H1 (cell line): ENCODE measurements around the gene HOXC5. TPM values are rescaled to one million over a fixed set of nuclear protein-coding genes. Genes with fewer than 3 reads are reported as not detected.
A peak's percentile ranks its signal among the peaks of the same experiment; 100 is the strongest.

ENCODE experiments used
- CTCF ChIA-PET: fragments of 300-600 bp; sonication (Branson Sonifier 250); formaldehyde crosslinking; loops from one replicate; lab custom pipeline; 2021; ENCODE audit not compliant: partially characterized antibody; lab: Charles Lee
- POLR2A ChIA-PET: fragments of 300-600 bp; sonication (Branson Sonifier 250); formaldehyde crosslinking; loops from one replicate; lab custom pipeline; 2021; ENCODE audit warnings: inconsistent platforms; ENCODE audit not compliant: partially characterized antibody; lab: Charles Lee
- DNase-seq, 2 experiments: peaks; one replicate each; pipeline versions ENCODE4 v3.0.0 to v3.0.0-alpha.2; 2010 to 2022; ENCODE audit warnings: low spot score in 2 of 2, low read depth in 1 of 2, mixed read lengths in 1 of 2
- FAIRE-seq: peaks from 2 replicates; lab custom pipeline; 2011; peaks lifted over from hg19 to GRCh38; lab: Jason Lieb, UNC
- H2AFZ ChIP-seq: 2 replicates; pipeline ENCODE4 v1.8.1; 2012; ENCODE audit warnings: low read length, inconsistent platforms
- H2AK5ac ChIP-seq: 2 replicates; pipeline ENCODE4 v1.6.1; 2013; ENCODE audit warnings: low read depth, low read length
- H2BK120ac ChIP-seq: replicated peaks from 2 replicates; pipeline ENCODE3; 2013; ENCODE audit warnings: low read depth, low read length, inconsistent platforms
- H2BK12ac ChIP-seq: 2 replicates; pipeline ENCODE4 v1.6.1; 2013; ENCODE audit warnings: low read depth, low read length
- H2BK15ac ChIP-seq: 2 replicates; pipeline ENCODE4 v1.6.1; 2013; ENCODE audit warnings: low read length
- H2BK20ac ChIP-seq: 2 replicates; pipeline ENCODE4 v1.6.1; 2013; ENCODE audit warnings: low read length
- H2BK5ac ChIP-seq: 2 replicates; pipeline ENCODE4 v1.6.1; 2013; ENCODE audit warnings: low read depth, low read length
- H3K14ac ChIP-seq: 2 replicates; pipeline ENCODE4 v1.6.1; 2013; ENCODE audit warnings: inconsistent platforms; ENCODE audit not compliant: insufficient read length
- H3K18ac ChIP-seq: 2 replicates; pipeline ENCODE4 v1.6.1; 2013; ENCODE audit warnings: low read length; ENCODE audit errors: extremely low read depth
- H3K23ac ChIP-seq: 2 replicates; pipeline ENCODE4 v1.6.1; 2013; ENCODE audit warnings: inconsistent platforms; ENCODE audit not compliant: insufficient read length
- H3K23me2 ChIP-seq: 2 replicates; pipeline ENCODE4 v1.6.1; 2013; ENCODE audit warnings: low read depth, low read length
- H3K27ac ChIP-seq: 2 replicates; pipeline ENCODE4 v1.6.1; 2011; ENCODE audit warnings: low read depth, low read length, inconsistent platforms
- H3K27me3 ChIP-seq, 4 experiments: replicated peaks in 1 of 4; 1 replicate in 1 of 4; 2 replicates in 3 of 4; pipeline versions ENCODE4 v1.6.1 to v1.8.1; 2011 to 2013; ENCODE audit warnings: low read length in 3 of 4, mild to moderate bottlenecking in 3 of 4, inconsistent platforms in 2 of 4, mixed read lengths in 2 of 4, moderate library complexity in 1 of 4; ENCODE audit not compliant: control insufficient read depth in 3 of 4, insufficient read depth in 3 of 4; ENCODE audit errors: extremely low read depth in 1 of 4
- H3K36me3 ChIP-seq, 4 experiments: 2 replicates each; pipeline versions ENCODE4 v1.6.1 to v1.8.1; 2011 to 2013; ENCODE audit warnings: mild to moderate bottlenecking in 4 of 4, low read length in 3 of 4, moderate library complexity in 2 of 4, control low read depth in 1 of 4, inconsistent platforms in 1 of 4; ENCODE audit not compliant: insufficient read depth in 4 of 4, control insufficient read depth in 2 of 4
- H3K4ac ChIP-seq: replicated peaks from 2 replicates; pipeline ENCODE3; 2013; ENCODE audit warnings: low read length, low read depth, mixed read lengths, inconsistent platforms; ENCODE audit not compliant: insufficient read length
- H3K4me1 ChIP-seq, 4 experiments: replicated peaks in 1 of 4; 1 replicate in 1 of 4; 2 replicates in 3 of 4; pipeline versions ENCODE4 v1.6.1 to v1.8.1; 2011 to 2013; ENCODE audit warnings: low read length in 3 of 4, inconsistent platforms in 2 of 4, mixed read lengths in 1 of 4; ENCODE audit not compliant: insufficient read depth in 4 of 4, control insufficient read depth in 3 of 4
- H3K4me2 ChIP-seq, 2 experiments: 2 replicates each; pipeline versions ENCODE4 v1.6.1 to v1.8.1; 2011 to 2013; ENCODE audit warnings: low read depth in 2 of 2, low read length in 2 of 2, control low read depth in 1 of 2, inconsistent platforms in 1 of 2, mild to moderate bottlenecking in 1 of 2; ENCODE audit not compliant: insufficient read depth in 1 of 2
- H3K4me3 ChIP-seq, 4 experiments: fragments of 200-600, 300-600 bp in 1 of 4; sonication (generic), shearing (Covaris generic), sonication (Bioruptor Twin) in 1 of 4; 2 replicates each; pipeline versions ENCODE4 v1.5.1 to v1.8.1; 2011 to 2016; ENCODE audit warnings: low read length in 4 of 4, low read depth in 3 of 4, control low read depth in 2 of 4, inconsistent platforms in 2 of 4, mild to moderate bottlenecking in 2 of 4, mixed read lengths in 1 of 4, moderate library complexity in 1 of 4; ENCODE audit not compliant: insufficient read depth in 2 of 4; ENCODE audit errors: extremely low read depth in 1 of 4
- H3K56ac ChIP-seq: replicated peaks from 2 replicates; pipeline ENCODE3; 2013; ENCODE audit warnings: low read depth, mild to moderate bottlenecking, mixed read lengths, low read length, inconsistent platforms; ENCODE audit not compliant: insufficient read length
- H3K79me1 ChIP-seq: 2 replicates; pipeline ENCODE4 v1.6.1; 2013; ENCODE audit warnings: low read depth, low read length, control low read depth
- H3K79me2 ChIP-seq, 2 experiments: 2 replicates each; pipeline versions ENCODE4 v1.6.1 to v1.8.1; 2012 to 2013; ENCODE audit warnings: low read length in 2 of 2, mild to moderate bottlenecking in 2 of 2, inconsistent platforms in 1 of 2; ENCODE audit not compliant: insufficient read depth in 2 of 2, control insufficient read depth in 1 of 2
- H3K9ac ChIP-seq, 4 experiments: replicated peaks in 1 of 4; 1 replicate in 1 of 4; 2 replicates in 3 of 4; pipeline versions ENCODE4 v1.6.1 to v1.8.1; 2011 to 2013; ENCODE audit warnings: low read depth in 3 of 4, low read length in 3 of 4, control low read depth in 2 of 4, mild to moderate bottlenecking in 2 of 4, moderate library complexity in 2 of 4, inconsistent platforms in 1 of 4; ENCODE audit errors: extremely low read depth in 1 of 4
- H3K9me3 ChIP-seq, 2 experiments: 2 replicates each; pipeline versions ENCODE4 v1.6.1 to v1.8.1; 2012 to 2013; ENCODE audit warnings: mild to moderate bottlenecking in 2 of 2, moderate library complexity in 2 of 2, control low read depth in 1 of 2, inconsistent platforms in 1 of 2, low read depth in 1 of 2, low read length in 1 of 2, mixed read lengths in 1 of 2; ENCODE audit not compliant: insufficient read depth in 2 of 2
- H4K20me1 ChIP-seq, 2 experiments: replicated peaks in 1 of 2; 2 replicates each; pipeline versions ENCODE3 to v1.8.1; 2011 to 2013; ENCODE audit warnings: inconsistent platforms in 2 of 2, low read length in 2 of 2, mild to moderate bottlenecking in 1 of 2; ENCODE audit not compliant: insufficient read depth in 2 of 2, control insufficient read depth in 1 of 2
- H4K5ac ChIP-seq: 2 replicates; pipeline ENCODE4 v1.6.1; 2013; ENCODE audit warnings: low read length, low read depth, mixed read lengths, inconsistent platforms; ENCODE audit not compliant: insufficient read length
- H4K8ac ChIP-seq: 2 replicates; pipeline ENCODE4 v1.8.0; 2013; ENCODE audit warnings: mild to moderate bottlenecking, moderate library complexity, low read length, inconsistent platforms; ENCODE audit not compliant: insufficient read depth; ENCODE audit errors: extremely low read depth
- H4K91ac ChIP-seq: replicated peaks from 2 replicates; pipeline ENCODE3; 2013; ENCODE audit warnings: low read length, mixed read lengths, inconsistent platforms; ENCODE audit not compliant: insufficient read length
- ASH2L ChIP-seq: fragments of 200-600, 300-600 bp; sonication (generic); IDR thresholded peaks from one replicate; pipeline ENCODE4 v1.7.1; 2017; ENCODE audit warnings: low read length
- WGBS, 2 experiments: shearing (Covaris generic) in 1 of 2; methylation state at CpG; one replicate each; pipeline versions ENCODE4 v1.1.6 to v1.1.7; 2013 to 2015; ENCODE audit warnings: low lambda C conversion rate in 2 of 2, mixed read lengths in 2 of 2, inconsistent platforms in 1 of 2, low coverage in 1 of 2, missing lambda C conversion rate in 1 of 2; ENCODE audit not compliant: insufficient replicate concordance in 2 of 2, insufficient coverage in 1 of 2, insufficient read length in 1 of 2; ENCODE audit errors: extremely low coverage in 1 of 2, missing lambda C conversion rate in 1 of 2; 5-methylcytosine and 5-hydroxymethylcytosine counted together
- polyA plus RNA-seq, 7 experiments: library from polyadenylated mRNA; depleted of rRNA in 3 of 7; stranded (reverse) in 5 of 7; unstranded in 2 of 7; fragments of >200 nt in 5 of 7; fragments of 200-250 nt in 2 of 7; gene quantifications; 1 replicate in 5 of 7; 2 replicates in 1 of 7; 4 replicates in 1 of 7; pipeline versions ENCODE4 v1.2.1 to v1.2.3, GENCODE V29; 2011 to 2013; ENCODE audit warnings: missing spikeins in 2 of 7, mixed read lengths in 2 of 7
- total RNA-seq: library from RNA; stranded (reverse); fragmentation: NEBNext Ultra II Directional; extraction: Animal tissue kit (Norgen Biotek cat#: 25700); gene quantifications from 2 replicates; pipeline ENCODE4 v1.2.1, GENCODE V29; 2021

HOXC5 gene
- total and polyA plus RNA-seq, 2 of the 8 experiments (the other 6 are each of a cell fraction or from before 2014, with no cell fraction given) = not detected

DNA sequence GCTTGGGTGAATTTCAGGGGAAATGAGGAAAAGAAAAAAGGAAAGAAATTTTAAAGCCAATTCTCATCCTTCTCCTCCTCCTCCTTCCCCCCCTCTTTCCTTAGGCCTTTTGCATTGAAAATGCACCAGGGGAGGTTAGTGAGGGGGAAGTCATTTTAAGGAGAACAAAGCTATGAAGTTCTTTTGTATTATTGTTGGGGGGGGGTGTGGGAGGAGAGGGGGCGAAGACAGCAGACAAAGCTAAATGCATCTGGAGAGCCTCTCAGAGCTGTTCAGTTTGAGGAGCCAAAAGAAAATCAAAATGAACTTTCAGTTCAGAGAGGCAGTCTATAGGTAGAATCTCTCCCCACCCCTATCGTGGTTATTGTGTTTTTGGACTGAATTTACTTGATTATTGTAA lies 22.7 kb downstream of the HOXC5 start:
- 3% methylated on average over 2 of the region's 2 CpGs; no CpG with 5 or more reads in 1 of the 2 experiments for WGBS, 2 experiments
- CTCF ChIA-PET = interaction anchor here (0.6 to 1.5 kb wide), 8 partner anchors 40 to 725 kb away, joined by 3 to 5 read pairs (median 4); no protein-coding TSS in a partner anchor
- FAIRE-seq (no peak), DNase-seq (no peak)
- Histone ChIP-seq H3K79me2 (no peaks in the 10 kb centered on the region), H3K18ac (no peak overlapping the region), H3K79me1 (no peaks in the 10 kb centered on the region), H2AFZ (no peak overlapping the region), H4K91ac (no peak overlapping the region), H3K56ac (no peak overlapping the region), H3K27me3 (peaks cover 96 to 100% (median 99%) of the 10 kb centered on the region in 4 experiments), H3K36me3 (no peaks in the 10 kb centered on the region; a peak in 1 of 8 replicates), H3K23me2 (peaks cover 3% of the 10 kb centered on the region), H3K4me1 (peaks cover 4 to 25% (median 10%) of the 10 kb centered on the region in 4 experiments; a peak in 6 of 7 replicates), H2BK120ac (no peak overlapping the region), H3K4ac (no peak overlapping the region), H4K20me1 (peaks cover 9% of the 10 kb centered on the region in 2 experiments), H2BK15ac (no peak overlapping the region), H3K23ac (no peak overlapping the region), H3K9me3 (no peaks in the 10 kb centered on the region), H2BK12ac (no peak overlapping the region), H3K9ac (no peak overlapping the region), H4K8ac (no peak overlapping the region), H2BK20ac (no peak overlapping the region), H3K27ac (no peak overlapping the region), H2BK5ac (no peak overlapping the region), H3K14ac (no peak overlapping the region), H4K5ac (no peak overlapping the region), H3K4me3 (no peak overlapping the region), H3K4me2 (peak overlapping the region in 1 of 2 experiments; percentile 50; a peak in 1 of 4 replicates), H2AK5ac (no peak overlapping the region)
- POLR2A ChIA-PET = no interaction called here
- no peak for TF ChIP-seq ASH2L
